Kidney tubule cell (primary cell): Measurements from ENCODE around the gene RPA3.

Source experiments
- DNase-seq: peaks from one replicate; pipeline ENCODE4 v3.0.0-alpha.2; 2018; ENCODE audit warnings: low spot score

Gene RPA3

GRCh38 chr7:7607010-7607409 is 111.4 kb downstream of the RPA3 start:
- peak; percentile 34 for DNase-seq

GRCh38 chr7:7596176-7596575 is 122.2 kb downstream of the RPA3 start:
- DNase-seq = no peak

GRCh38 chr7:7595451-7595850 is 123.0 kb downstream of the RPA3 start:
- DNase-seq = peak; percentile 9
